ENCODE measurements around the gene MEFV. TPM values are rescaled to one million over a fixed set of nuclear protein-coding genes. Genes with fewer than 3 reads are reported as not detected.

Gene MEFV
- total RNA-seq, 4 donors from 2014 or later: 0.21 to 12.0 (median 1.1) TPM

DNA sequence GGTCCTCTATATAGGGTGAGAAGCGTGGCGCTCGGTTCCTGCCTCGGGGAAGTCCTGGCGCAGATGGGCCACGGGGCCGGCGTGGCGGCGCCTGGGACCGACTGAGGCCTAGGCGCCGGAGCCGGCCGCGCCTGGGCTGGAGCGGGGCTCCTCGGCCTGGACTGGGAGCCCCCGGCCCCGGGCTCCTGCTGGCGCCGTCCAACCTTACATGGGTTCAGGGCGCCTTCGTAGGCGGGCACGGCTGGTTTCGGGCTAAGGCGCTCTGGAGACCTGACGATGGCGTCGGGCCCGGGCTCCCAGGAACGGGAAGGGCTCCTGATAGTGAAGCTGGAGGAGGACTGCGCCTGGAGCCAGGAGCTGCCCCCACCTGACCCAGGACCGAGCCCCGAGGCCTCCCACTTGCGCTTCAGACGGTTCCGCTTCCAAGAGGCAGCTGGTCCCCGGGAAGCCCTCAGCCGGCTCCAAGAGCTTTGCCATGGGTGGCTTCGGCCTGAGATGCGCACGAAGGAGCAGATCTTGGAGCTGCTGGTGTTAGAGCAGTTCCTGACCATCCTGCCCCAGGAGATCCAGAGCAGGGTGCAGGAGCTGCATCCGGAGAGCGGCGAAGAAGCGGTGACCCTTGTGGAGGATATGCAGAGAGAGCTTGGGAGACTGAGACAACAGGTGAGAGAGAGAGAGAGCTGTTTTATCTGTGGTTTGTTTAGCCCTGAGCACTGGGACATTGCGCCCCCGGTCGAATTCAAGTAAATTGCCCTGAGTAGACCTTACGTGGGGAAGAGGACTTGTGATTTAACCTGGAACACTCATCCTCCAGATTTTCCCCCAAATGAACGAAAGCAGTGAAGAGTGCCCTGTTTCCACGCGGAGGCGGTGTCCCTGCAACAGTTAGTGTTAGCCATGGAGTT lies 27.4 kb upstream of the MEFV start:
- TF ChIP-seq, protein P1, sequence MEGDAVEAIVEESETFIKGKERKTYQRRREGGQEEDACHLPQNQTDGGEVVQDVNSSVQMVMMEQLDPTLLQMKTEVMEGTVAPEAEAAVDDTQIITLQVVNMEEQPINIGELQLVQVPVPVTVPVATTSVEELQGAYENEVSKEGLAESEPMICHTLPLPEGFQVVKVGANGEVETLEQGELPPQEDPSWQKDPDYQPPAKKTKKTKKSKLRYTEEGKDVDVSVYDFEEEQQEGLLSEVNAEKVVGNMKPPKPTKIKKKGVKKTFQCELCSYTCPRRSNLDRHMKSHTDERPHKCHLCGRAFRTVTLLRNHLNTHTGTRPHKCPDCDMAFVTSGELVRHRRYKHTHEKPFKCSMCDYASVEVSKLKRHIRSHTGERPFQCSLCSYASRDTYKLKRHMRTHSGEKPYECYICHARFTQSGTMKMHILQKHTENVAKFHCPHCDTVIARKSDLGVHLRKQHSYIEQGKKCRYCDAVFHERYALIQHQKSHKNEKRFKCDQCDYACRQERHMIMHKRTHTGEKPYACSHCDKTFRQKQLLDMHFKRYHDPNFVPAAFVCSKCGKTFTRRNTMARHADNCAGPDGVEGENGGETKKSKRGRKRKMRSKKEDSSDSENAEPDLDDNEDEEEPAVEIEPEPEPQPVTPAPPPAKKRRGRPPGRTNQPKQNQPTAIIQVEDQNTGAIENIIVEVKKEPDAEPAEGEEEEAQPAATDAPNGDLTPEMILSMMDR (IDR thresholded peaks at IDR 0.05): peak in 1 of 4 experiments; percentile 11
- TF ChIP-seq POLR2A (IDR thresholded peaks at IDR 0.05): no peak
- Histone ChIP-seq H3K27me3 (no peaks in the 10 kb centered on the region), H3K9me3 (peaks cover 0 to 17% of the 10 kb centered on the region in 2 donors), H3K36me3 (no peaks in the 10 kb centered on the region), H3K4me3 (peak overlapping the region; percentile 70 to 94), H3K27ac (peak overlapping the region; percentile 99), H3K4me1 (peaks cover 0 to 6% of the 10 kb centered on the region in 2 donors)
- intact Hi-C loops (cut with DNase I; ENCODE audit: low total_unique reads): no loop called here
- peak in 1 of 2 donors; percentile 22 for DNase-seq

DNA sequence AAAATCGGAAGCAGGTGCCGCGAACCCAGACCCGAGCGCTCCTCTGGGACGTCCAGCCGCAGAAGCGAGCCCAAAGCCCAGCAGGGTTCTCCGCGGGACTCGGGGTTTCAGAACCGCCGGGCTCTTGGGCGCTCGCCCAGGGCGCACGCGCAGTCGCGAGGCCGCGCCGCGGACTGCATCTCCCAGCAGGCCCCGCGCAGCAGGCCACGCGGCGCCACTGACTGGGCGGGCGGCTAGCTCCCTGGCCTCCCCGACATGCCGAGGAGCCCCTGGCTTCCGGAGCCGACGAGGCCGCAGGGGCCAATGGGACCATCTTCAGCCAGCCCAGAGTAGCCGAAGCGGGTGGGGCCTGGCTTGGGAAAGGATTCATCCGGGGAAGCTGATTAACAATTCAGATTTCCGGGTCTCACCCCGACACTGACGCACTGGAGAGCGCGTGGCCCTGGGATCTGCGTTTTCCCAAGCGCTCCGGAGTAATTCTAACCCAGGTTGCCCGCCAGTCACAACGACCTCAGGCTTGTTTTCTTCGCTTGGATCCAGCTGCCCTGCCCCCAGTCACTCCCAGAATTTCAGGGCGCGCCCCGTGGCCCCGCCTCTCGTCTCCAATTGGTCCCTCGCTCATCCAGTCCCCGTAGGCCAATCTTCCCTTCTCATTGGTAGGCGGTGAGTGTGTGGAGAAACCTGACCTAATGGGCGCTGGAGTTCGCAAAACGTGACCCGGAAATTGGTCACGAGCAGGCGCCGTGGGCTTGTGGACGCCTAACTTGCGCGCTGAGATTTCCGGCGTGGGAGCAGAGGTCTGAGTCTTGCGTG lies 26.5 kb upstream of the MEFV start, which contains the start of gene ZNF263:
Gene ZNF263 (plus strand): TSS at position 762 of the 813 bp plus-strand sequence. CDS start 328 bp downstream, outside the sequence.
- TF ChIP-seq, protein P1 (IDR thresholded peaks at IDR 0.05): peak in 1 of 4 experiments; percentile 9
- peak; percentile 36 to 62 for TF ChIP-seq POLR2A (IDR thresholded peaks at IDR 0.05)
- Histone ChIP-seq H3K36me3 (no peaks in the 10 kb centered on the region), H3K27ac (peak within 1 kb of the TSS; percentile 99), H3K4me3 (peak within 1 kb of the TSS; percentile 70 to 94), H3K27me3 (no peaks in the 10 kb centered on the region), H3K9me3 (peaks cover 0 to 10% of the 10 kb centered on the region in 2 donors), H3K4me1 (peaks cover 0 to 6% of the 10 kb centered on the region in 2 donors)
- peak; percentile 94 to 96 for DNase-seq
- intact Hi-C loops (cut with DNase I; ENCODE audit: low total_unique reads): no loop called here

DNA sequence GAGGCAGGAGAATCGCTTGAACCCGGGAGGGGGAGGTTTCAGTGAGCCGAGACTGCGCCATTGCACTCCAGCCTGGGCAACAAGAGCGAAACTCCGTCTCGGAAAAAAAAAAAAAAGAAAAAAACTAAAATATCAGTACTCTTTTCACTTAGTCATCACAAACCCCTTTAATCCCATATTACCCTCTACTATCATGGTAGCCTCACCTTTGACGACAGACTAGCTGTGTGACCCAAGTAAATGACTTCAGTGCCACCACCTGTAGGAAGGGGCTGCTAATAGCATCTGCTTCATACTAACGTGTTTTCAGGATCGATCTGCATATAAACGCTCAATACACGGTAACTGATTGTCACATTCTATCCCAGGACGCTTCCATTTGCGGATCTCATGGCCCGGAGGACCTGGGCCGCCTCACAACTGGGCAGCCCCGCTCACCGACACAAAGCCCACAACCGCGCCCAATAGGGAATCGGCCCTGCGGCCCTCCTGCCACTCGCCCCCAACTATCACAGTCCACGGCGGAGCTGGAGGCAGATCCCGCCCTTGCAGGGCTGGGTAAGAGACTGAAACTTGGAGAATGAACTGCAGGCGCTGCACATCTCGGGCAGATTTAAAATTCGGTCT lies 25.8 kb upstream of the MEFV start:
- intact Hi-C loops (cut with DNase I; ENCODE audit: low total_unique reads): no loop called here
- peak overlapping the region; percentile 99 for H3K27ac ChIP-seq
- peaks cover 0 to 6% of the 10 kb centered on the region in 2 donors for H3K4me1 ChIP-seq
- DNase-seq: no peak
- no peaks in the 10 kb centered on the region for H3K36me3 ChIP-seq
- TF ChIP-seq POLR2A (IDR thresholded peaks at IDR 0.05): no peak
- TF ChIP-seq, protein P1 (IDR thresholded peaks at IDR 0.05): no peak
- H3K9me3 ChIP-seq: peaks cover 0 to 5% of the 10 kb centered on the region in 2 donors
- H3K4me3 ChIP-seq: peak overlapping the region; percentile 70 to 94
- no peaks in the 10 kb centered on the region for H3K27me3 ChIP-seq

DNA sequence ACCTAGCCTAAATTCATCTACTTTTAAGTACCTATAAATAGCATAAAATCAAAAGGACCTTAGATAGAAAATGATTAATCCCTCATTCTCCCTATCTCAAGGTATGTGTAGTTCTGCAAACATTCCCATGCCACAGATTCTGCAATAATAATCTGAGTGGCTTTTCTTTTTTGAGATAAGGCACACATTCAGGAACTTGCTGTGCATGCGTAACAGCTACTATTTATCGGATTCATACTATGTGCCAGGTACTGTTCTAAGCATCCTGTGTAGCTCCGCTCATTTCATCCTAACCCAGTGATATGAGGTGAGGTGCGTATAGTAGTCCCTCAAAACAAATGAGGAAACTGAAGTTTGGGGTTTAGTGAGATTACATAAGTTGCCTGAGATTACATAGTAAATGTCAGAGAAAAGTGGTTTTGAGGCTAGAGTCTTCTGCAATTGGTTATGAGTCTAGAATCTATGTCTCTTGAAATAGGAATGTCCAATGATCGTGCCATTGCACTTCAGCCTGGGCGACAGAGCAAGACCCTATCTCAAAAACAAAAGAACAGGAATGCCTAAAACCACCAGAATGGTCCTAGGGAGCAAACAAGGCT lies 24.9 kb upstream of the MEFV start:
- DNase-seq: no peak
- Histone ChIP-seq H3K36me3 (no peaks in the 10 kb centered on the region), H3K4me1 (peaks cover 0 to 6% of the 10 kb centered on the region in 2 donors), H3K27ac (no peak overlapping the region), H3K9me3 (peaks cover 0 to 4% of the 10 kb centered on the region in 2 donors), H3K4me3 (no peak overlapping the region), H3K27me3 (no peaks in the 10 kb centered on the region)
- TF ChIP-seq, protein P1 (IDR thresholded peaks at IDR 0.05): no peak
- TF ChIP-seq POLR2A (IDR thresholded peaks at IDR 0.05): no peak
- intact Hi-C loops (cut with DNase I; ENCODE audit: low total_unique reads): no loop called here
